GM11168 (cell line): Measurements from ENCODE around the gene IL37.

Source experiments
- in situ Hi-C: fragments of 300-500 bp; cut with MboI; formaldehyde crosslinking; loops from one replicate; pipeline ENCODE4 v1.12.0; 2022; ENCODE audit warnings: low sequenced_read_pairs; ENCODE audit not compliant: unreplicated experiment

IL37 gene

DNA sequence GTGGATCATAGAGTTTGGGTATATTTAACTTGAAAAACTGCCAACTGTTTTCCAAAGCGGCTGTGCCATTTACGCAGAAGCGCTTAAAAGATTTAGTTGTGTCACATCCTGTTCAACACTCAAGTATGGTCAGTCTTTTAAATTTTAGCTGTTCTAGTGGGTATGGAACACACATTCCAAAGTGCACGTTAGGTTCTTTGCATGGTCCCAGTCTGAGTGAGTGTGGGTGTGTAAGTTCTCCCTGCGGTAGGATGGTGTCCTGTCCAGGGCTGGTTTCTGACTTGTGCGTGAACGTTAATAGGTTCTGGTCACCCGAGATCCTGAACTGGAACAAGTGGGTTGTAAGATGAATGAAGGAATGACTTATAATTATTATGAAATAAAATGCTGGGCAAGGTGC lies 38.5 kb downstream of the IL37 start:
- in situ Hi-C loops, result no loop called here

- in situ Hi-C loops, result loop anchor here (10.0 kb wide), 1 partner anchor 350 kb away; no protein-coding TSS in a partner anchor
Observed at GRCh38 chr2:112954364-112954763, 43.4 kb downstream of the IL37 start.

GRCh38 chr2:112957511-112957910 lies 46.5 kb downstream of the IL37 start:
- in situ Hi-C loops, result loop anchor here (10.0 kb wide), 1 partner anchor 353 kb away; no protein-coding TSS in a partner anchor

DNA sequence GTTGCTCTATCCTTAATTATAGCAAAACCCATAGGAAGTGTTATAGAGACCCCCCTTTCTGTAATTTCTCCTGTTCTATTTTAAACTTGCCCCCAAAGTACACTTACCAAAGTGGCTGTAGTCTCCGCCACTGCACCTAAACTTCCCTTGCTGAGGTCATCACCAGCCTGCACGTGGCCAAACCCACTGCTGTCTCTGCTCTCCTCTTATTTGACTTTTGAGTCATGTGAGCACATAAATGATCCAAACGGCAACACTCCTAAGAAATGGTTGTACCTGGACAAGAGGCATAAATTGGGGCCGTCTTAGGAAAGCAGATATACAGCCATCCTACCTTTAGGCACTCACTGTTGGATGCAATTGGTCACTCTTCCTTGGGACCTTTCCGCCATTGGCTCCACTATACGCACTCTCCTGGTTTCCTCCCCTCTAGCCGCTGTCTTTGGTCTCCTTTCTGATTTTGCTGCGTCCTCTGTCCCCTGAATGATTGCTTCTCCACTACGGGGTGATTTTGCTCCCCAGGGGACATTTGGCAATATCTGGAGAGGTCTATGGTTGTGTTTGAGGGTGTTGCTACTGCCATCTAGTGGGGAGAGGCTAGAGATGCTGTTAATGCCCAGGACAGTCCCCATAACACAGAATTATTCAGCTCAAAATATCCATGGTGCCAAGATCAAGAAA lies 47.6 kb downstream of the IL37 start:
- in situ Hi-C loops, result loop anchor here (10.0 kb wide), 1 partner anchor 354 kb away; no protein-coding TSS in a partner anchor

GRCh38 chr2:112959109-112959812 lies 48.3 kb downstream of the IL37 start:
- in situ Hi-C loops, result loop anchor here (10.0 kb wide), 1 partner anchor 354 kb away; no protein-coding TSS in a partner anchor

GRCh38 chr2:112960230-112960825 lies 49.4 kb downstream of the IL37 start:
- in situ Hi-C loops, result no loop called here

DNA sequence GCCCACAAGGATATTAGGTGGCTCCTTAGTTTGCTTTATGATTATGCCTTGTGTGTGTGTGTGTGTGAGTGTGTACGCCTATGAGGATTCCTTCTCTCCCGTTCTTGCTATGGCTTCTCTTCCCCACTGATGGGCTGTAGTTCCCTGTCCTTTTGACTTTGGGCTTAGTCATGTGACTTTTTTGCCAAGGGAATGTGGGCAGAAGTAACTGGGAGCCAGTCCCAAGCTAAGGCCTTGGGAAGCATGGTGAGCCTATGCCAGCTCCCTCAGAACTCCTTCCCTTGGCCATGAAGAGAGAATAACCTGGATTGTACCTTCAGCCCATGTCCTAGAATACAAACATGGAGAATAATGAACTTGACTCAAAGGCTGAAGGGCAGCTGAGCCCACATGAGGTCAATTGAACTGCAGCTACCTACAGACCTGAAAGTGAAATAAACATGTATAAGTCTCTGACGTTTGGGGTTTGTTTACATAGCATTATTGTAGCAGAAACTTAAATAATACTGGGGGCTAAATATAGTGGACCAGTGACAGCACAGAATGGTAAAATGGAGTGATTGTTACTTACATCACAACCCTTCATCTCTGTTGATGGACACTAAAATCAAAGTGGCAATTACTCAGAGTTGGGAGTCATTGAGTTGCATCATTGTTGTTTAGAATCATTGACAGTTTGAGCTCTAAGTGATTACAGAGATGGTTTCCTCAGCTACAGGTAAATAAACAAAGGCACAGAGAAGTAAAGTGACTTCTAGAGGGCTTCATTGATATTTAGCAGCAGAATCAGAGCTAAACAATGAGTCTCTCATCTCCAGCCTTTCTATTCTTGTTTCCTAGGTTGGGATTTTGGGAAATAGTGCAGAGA lies 51.6 kb downstream of the IL37 start:
- in situ Hi-C loops, result no loop called here

GRCh38 chr2:112967023-112967422 lies 56.1 kb downstream of the IL37 start:
- in situ Hi-C loops, result no loop called here
